IPS-NIHi11 (cell line): Measurements from ENCODE around the gene KRT17.

Experiments used
- DNase-seq: peaks from one replicate; pipeline ENCODE4 v3.0.0; 2012; ENCODE audit warnings: mixed read lengths, low spot score

The KRT17 gene

DNA sequence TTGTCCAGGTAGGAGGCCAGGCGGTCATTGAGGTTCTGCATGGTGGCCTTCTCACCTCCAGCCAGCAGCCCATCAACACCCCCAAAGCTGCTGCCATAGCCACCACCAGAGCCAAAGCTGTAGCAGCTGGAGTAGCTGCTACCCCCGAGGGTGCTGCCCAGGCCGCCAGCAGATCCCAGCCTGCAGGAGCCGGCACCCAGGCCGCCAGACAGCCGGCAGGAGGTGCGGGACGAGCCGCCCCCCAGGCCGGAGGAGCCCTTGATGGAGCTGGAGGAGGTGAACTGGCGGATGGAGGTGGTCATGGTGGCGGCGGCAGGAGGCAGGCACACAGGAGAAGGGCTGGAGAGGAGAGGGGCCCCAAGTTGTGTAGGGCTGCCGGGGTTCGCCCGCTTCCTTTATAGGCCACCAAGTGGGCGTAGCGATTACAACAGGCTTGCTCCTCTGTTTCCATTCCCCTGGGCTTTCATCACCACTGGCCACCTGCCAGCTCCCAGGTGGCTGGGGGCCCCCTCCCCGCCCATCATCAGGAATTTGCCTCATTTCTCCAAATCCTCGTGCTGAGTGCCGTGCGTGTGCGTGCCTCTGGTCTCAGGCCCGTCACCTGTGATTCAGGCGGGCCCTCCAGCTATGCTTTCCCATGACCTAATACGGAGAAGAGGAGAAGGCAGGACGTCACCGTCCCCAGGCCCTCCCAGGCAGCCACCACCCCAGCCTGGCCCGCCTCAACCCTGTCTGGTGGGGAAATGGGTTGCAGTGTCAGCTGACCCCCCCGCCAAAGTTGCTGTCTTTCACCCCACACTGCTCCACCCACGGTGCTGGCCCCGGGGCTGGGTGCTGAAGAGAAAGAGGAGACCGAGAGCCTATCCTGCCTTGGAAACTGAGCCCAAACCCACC is at the start of gene KRT17:
KRT17 (minus strand) TSS at position 368 of the 894 bp plus-strand sequence; CDS start at position 302, 66 bp downstream.
- no peak for DNase-seq

DNA sequence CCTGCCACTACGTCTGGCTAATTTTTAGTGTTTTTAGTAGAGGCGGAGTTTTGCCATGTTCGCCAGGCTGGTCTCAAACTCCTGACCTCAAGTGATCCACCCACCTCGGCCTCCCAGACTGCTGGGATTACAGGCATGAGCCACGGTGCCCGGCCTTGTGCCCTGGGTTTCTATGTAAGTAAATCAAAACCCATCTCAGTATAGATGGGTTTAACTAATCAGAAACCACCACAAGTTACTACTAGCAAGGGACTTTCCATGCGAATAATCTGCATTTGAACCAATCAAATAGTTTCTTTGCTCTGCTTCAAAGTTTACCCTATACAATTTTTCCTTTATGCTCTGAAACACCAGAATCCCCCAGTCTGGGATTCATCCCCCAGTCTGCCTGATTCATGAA is 47.8 kb upstream of the KRT17 start:
- DNase-seq: no peak

- peak; percentile 41 for DNase-seq
Measured at GRCh38 chr17:41667280-41668041, 43.1 kb upstream of the KRT17 start.

DNA sequence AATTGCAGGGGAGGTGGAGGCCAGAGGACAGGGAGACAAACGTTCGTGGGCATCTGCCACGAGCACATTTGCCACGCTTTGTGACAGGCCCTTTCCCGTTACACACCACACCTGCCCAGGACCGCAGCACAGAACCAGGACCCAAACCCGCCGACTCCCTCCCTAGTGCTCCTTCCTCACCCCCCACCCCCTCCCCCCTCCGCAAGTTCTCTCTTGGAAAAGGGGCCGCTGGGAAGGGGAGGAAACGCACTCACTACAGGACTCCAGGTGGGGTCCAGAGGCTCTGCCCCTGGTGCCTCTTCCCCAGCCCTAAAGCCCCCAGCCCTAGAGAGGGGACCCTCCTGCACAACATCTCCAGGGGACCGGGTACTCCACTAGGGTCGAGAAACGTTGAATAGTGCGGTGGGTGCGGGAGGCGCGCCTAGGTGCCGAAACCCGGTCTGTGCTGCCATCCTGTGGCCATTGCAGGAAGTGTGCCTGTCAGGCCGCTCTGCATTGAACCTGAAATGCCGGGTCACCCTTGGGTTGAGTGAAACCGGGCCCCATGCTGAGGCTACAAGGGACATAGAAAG is 42.4 kb upstream of the KRT17 start:
- DNase-seq: peak; percentile 87

- no peak for DNase-seq
Measured at GRCh38 chr17:41666237-41666641, 41.9 kb upstream of the KRT17 start.

GRCh38 chr17:41665566-41666236 is 41.3 kb upstream of the KRT17 start:
- DNase-seq: peak; percentile 97

DNA sequence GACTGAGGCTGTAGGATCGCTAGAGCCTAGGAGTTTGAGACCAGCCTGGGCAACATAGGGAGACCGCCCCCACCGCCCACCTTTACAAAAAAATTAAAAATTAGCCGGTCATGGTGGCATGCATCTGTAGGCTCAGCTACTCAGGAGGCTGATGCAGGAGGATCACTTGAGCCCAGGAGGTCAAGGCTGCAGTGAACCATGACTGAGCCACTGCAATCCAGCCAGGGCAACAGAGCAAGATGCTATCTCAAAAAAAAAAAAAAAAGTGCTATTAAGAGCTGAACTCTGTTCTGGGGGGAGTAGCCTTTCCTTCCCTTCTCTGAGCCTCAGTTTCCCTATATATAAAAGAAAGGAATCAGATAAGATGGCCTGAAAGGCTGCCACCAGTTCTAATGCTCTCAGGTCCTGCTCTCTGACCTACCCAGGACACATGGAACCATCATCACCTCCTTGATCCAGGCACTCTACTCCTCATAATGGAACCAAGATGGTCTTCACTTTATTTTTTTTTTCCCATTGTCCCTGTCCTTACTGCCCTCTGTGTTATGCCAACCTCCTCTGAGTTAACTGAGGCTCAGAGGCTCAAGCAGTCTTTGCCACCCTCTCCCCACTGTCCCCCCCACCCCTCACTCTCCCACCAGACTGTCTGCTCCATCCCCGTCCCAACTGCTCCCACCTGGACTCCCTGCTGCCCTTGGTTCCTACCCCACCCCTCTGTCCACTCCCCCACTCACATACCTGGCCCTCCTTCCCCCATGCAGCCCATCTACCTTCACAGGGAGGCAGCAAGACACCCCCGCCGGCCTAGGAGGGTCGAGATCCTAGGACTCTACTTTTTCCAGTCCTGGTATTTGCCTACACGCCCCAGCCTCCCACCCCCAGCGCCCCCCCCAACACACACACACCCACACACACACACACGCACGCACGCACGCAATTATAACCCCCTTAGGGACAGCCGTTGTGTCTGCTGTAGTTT is 40.5 kb upstream of the KRT17 start:
- no peak for DNase-seq

DNA sequence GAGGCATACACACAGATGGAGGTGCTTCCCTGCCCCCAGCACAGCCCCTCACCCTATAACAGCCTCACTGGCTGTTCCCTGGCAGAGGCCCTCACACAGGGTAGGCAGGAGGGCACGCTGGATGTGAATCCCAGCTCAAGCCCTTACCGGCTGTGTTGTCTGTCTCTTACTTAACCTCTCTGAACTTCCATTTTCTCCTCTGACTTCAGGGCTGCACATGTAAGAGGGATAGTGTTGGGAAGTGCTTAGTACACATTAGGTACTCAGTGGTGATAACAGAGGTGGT is 39.7 kb upstream of the KRT17 start:
- DNase-seq: no peak

DNA sequence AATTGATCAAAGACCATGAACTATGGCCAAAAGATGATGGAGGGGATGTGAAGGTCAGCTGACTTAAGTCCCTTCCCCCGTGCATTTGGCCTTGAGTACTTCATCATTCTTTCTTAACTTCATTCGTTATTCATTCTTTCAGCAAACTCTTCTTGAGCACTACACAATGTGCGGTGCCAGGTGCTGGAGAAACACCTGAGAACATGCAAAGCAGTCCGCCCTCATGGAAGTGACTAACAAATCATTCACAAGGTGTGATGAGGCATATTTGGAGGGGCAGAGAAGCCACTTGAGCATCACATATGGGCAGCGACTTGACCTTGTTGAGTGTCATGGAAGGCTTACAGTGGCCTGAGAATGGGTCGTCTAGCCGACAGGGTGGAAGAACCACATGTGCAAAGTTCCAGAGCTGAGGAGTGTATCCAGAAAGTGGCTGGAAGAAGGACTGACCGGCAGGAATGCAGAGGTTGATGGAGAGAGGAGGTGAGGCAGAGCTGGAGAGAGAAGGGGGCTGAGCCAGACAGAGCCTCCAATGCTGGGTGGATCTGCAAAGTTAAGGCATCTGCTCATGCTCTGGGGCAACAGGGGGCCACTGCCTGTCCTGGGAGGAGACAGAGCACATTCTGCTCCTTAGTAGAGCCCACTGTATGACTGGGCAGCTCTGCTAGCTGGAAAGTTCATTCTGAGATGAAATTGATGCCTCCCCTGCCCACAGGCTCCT is 39.2 kb upstream of the KRT17 start:
- no peak for DNase-seq

DNA sequence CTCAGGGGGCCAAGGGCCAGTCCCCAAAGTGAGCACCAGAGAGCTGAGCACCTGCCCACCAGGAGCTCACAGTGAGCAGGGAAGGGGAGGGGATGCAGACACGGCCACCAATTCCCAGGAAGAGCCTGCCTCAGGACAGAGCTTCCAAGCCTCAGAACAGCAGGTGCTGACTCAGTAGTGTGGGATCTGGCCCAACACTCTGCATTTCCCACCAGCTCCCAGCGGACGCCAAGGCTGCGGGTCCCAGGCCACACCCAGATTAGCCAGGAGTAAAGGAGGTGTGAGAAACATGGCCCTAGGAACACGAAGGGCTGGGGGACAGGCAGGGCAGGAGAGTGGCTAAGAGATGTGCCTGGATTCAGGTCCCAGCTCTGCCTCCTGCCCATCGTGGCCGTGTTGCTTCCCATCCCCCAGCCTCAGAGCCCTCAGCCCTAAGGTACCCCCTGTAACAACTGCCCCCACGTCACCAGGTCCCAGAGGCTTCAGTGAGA is 35.9 kb upstream of the KRT17 start:
- no peak for DNase-seq

DNA sequence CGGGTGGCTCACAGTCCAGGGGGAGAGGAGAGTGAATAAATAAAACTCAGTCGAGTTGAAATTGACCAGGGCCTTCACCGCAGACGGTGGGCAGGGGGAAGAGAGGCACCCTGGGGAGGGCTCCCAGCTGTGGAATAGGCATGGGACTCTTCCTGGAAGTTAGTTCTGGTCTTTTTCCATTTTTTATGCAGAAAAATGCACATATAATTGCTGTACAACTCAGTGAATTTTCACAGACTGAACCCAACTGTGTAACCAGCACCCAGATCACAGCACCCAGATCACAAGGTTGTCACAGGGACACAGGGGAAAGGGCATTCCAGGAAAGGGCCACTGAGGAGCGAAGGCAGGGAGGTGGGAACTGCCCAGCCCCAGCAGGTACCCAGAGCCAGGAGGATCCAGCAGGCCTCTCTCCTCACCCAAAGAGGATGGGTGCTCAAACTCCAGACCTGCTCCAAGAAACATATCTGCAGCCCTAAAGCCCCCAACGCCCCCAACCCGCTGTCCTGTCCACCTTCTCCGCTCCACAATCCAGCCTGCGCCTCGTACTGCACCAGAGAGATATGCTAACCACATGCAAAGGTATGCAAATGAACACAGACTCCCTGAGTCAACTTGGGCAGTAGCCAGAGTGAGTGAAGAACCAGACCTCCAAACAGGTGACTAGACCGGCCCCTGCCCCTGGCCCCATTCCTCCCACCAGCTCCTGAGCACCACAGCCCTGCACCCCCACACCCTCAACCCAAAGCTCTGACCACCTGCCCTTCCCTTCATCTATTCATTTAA is 35.2 kb upstream of the KRT17 start:
- no peak for DNase-seq

- DNase-seq: no peak
Measured at GRCh38 chr17:41658846-41659245, 34.5 kb upstream of the KRT17 start.

DNA sequence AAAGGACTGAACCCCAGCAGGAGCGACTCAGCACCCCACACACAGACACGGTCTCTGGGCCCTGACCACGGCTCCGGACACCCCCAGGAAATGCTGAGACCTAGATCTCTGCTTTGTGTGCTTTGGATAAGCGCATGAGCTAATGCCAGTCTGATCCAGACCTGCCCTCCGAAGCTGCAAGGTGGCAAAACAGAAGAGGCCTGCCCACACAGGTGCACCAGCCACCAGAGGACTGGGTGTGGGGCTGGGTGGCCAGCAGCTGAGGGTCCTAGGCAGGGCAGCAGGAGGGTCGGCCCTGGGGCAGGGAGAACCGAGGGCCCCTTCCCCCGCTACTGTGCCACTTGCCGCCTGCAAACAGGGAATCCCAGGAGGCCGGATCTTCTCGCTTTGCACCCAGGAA is 33.6 kb upstream of the KRT17 start:
- DNase-seq: no peak

DNA sequence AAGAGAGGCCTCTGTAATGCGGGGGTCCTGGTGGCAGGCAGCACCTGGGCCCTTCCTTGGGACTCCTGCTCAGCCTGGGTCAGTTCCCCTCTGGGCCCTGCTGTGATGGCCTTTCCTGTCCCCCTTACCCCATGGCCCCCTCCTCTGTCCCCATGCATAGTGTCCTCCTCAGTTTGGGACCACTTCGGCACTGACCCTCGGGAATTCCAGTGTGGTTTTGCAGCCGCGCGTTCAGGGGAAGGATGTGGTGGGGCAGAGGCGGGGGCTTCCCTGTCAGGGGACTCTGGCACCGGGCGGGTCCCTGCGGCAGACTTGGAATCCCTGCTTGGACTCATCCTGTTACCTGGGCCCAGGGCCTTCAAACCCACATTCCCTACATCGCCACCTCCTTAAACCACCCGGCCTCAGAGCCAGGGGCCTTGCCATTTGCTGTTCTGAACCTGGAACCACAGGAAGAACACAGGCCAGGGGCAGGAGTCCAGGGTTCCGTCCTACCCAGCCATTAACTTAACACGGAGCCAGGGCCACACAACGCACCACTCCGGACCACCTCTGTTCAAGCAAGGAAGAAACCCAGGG is 32.9 kb upstream of the KRT17 start:
- no peak for DNase-seq

- DNase-seq: no peak
Measured at GRCh38 chr17:41656249-41657023, 32.1 kb upstream of the KRT17 start.

DNA sequence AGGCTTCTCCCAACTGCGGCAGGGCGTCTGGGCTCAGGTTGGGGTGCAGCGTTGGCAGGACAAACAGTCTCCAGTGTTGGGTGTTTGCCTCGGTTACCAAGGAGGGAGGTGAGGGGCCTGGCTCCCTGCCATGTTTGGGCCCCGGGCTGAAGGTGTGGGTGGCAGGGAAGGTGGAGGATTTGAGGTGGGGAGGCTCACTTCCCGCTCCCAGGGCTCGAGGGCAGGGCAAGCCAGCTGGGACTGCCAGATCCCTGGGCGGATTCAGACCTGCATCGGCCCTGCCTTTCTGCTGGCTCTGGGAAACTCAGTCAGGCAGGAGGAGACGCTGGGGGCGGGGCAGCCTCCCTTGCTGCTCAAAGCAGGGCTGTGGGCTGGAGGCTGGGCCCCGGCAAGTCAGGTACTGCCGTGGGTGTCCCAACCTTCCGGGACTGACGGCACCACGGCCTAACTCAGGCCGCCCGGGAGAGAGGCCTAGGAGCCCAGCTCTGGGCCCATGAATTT is 31.3 kb upstream of the KRT17 start:
- peak; percentile 55 for DNase-seq

DNA sequence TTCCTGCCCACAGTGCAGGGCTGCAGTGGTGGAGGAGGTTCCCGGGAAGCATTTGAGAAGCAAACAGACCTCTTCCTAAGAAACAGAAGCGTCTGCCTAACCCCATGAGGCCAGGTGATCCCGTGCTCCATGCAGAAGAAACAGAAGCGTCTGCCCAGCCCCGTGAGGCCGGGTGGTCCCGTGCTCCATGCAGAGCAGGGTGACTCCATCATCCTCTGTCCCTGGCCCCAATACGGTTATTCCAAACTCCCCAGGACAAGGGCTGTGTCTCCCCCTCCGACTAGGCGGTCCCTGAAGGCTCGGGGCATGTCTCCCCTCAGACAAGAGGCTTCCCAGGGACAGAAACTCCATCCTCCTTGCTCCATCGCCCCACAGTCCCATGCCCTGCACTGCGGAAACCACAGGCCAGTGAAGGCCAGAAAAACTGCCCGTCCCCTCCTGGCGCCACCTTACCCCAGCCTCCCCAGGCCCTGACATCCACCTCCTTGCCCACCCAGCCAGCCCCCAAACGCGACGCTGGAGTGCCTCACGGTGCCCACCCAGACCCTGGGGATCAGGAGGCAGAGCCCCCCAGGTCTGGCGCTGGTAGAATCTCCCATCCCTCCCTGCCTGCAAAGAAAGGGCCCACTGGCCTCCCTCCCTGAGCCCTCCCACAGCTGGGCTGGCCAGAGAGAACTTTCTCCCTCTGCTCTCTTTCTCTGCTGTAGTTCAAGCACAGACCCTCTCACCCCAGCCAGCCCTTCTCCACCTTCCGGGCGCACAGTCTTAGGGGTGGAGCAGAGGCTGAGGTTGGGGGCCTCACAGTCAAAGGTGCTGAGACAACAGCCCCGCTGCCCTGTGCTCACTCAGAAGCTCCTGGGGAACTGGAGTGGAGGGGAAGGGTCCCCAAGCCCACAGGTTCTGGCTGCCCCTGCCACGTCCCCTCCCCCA is 30.6 kb upstream of the KRT17 start:
- no peak for DNase-seq
